ENCODE data around the gene RFPL1. TPM values are rescaled to one million over a fixed set of nuclear protein-coding genes. Genes with fewer than 3 reads are reported as not detected.

RFPL1 gene
- total RNA-seq, 4 donors from 2014 or later: not detected

DNA sequence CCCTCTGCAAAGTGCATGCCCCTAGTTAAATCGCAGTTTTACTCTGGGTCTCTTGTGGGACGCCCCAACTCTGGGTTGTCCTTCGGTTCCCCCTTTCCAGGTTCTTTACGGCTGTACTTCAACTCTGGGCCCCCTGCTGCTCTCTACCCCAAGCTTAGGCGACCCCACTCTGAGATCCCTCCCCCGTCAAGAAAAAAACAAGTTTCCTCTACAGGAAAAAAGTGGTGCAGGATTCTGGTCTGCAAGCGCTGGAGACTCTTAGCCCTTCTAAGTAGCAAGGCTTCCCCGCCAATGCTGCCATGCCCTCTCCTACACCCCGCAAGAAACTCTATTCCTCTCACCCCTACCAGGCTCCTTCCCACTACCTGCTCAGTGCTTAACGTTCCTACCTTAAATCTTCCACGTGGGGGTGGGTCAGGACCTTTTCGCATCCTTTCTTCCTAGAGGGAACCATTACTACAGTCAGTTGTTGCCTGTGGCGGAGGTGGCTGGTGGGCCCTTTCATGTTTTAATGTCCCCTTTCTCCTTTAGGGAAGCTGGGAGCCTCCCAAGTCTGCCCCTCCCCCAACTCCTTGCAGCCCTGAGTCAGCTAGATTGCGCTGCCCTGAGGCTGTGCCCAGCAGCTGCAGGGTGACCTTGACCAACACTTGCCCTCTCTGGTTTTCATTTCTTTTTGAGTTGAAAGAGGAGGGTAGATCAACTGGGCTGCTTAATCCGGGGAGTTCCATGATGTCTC, 43.0 kb downstream of the RFPL1 start:
- H3K9me3 ChIP-seq: no peaks in the 10 kb centered on the region
- intact Hi-C loops (cut with DNase I; ENCODE audit: low total_unique reads): no loop called here
- H3K4me1 ChIP-seq: peaks cover 0 to 13% of the 10 kb centered on the region in 2 donors
- TF ChIP-seq CTCF (IDR thresholded peaks at IDR 0.05): no peak
- TF ChIP-seq POLR2A (IDR thresholded peaks at IDR 0.05): no peak
- no peak for DNase-seq
- peak overlapping the region in 1 of 2 donors; percentile 26 for H3K4me3 ChIP-seq
- H3K27ac ChIP-seq: no peak overlapping the region
- peaks cover 13 to 30% of the 10 kb centered on the region in 2 donors for H3K27me3 ChIP-seq
- no peaks in the 10 kb centered on the region for H3K36me3 ChIP-seq

- Histone ChIP-seq H3K4me3 (no peak overlapping the region), H3K27ac (no peak overlapping the region), H3K27me3 (peaks cover 13 to 30% of the 10 kb centered on the region in 2 donors), H3K4me1 (peaks cover 0 to 13% of the 10 kb centered on the region in 2 donors), H3K9me3 (no peaks in the 10 kb centered on the region), H3K36me3 (no peaks in the 10 kb centered on the region)
- no peak for DNase-seq
- no peak for TF ChIP-seq POLR2A (IDR thresholded peaks at IDR 0.05)
- intact Hi-C loops (cut with DNase I; ENCODE audit: low total_unique reads): no loop called here
These were observed 43.9 kb downstream of the RFPL1 start for GRCh38 chr22:29482253-29482652.

- H3K27me3 ChIP-seq: peaks cover 13 to 30% of the 10 kb centered on the region in 2 donors
- no peak overlapping the region for H3K4me3 ChIP-seq
- H3K9me3 ChIP-seq: no peaks in the 10 kb centered on the region
- peaks cover 0 to 13% of the 10 kb centered on the region in 2 donors for H3K4me1 ChIP-seq
- intact Hi-C loops (cut with DNase I; ENCODE audit: low total_unique reads): no loop called here
- no peak overlapping the region for H3K27ac ChIP-seq
- no peak for DNase-seq
- TF ChIP-seq POLR2A (IDR thresholded peaks at IDR 0.05) (no peak), CTCF (IDR thresholded peaks at IDR 0.05) (no peak)
- no peaks in the 10 kb centered on the region for H3K36me3 ChIP-seq
These were observed 44.3 kb downstream of the RFPL1 start for GRCh38 chr22:29482726-29483125.

DNA sequence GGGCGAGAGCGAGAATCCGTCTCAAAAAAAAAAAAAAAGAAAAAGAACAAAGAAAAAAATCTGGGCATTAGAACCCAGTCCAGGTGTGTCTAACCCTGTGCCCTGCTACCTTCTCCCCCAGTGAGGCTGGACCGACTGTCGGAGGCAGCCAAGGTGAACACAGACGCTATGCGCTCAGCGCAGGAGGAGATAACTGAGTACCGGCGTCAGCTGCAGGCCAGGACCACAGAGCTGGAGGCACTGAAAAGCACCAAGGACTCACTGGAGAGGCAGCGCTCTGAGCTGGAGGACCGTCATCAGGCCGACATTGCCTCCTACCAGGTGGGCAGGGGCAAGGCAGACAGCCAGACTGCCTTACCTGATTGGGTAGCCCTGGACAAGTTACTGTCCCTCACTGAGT, 44.9 kb downstream of the RFPL1 start:
- no peaks in the 10 kb centered on the region for H3K9me3 ChIP-seq
- H3K27ac ChIP-seq: no peak overlapping the region
- no peaks in the 10 kb centered on the region for H3K36me3 ChIP-seq
- TF ChIP-seq POLR2A (IDR thresholded peaks at IDR 0.05): no peak
- no peak for TF ChIP-seq CTCF (IDR thresholded peaks at IDR 0.05)
- peaks cover 13 to 30% of the 10 kb centered on the region in 2 donors for H3K27me3 ChIP-seq
- H3K4me1 ChIP-seq: peaks cover 0 to 13% of the 10 kb centered on the region in 2 donors
- no peak for DNase-seq
- H3K4me3 ChIP-seq: no peak overlapping the region
- intact Hi-C loops (cut with DNase I; ENCODE audit: low total_unique reads): no loop called here

GRCh38 chr22:29484642-29485041, 46.3 kb downstream of the RFPL1 start:
- Histone ChIP-seq H3K36me3 (no peaks in the 10 kb centered on the region), H3K27me3 (peaks cover 10 to 20% of the 10 kb centered on the region in 2 donors), H3K9me3 (no peaks in the 10 kb centered on the region), H3K4me3 (no peak overlapping the region), H3K27ac (no peak overlapping the region), H3K4me1 (peaks cover 0 to 13% of the 10 kb centered on the region in 2 donors)
- TF ChIP-seq CTCF (IDR thresholded peaks at IDR 0.05): no peak
- no peak for DNase-seq
- intact Hi-C loops (cut with DNase I; ENCODE audit: low total_unique reads): no loop called here

All from uterus (tissue), 4 donors.